GM12878 (cell line): ENCODE results near the gene FAM118A. TPM values are rescaled to one million over a fixed set of nuclear protein-coding genes. Genes with fewer than 3 reads are reported as not detected.

Source experiments
- ATAC-seq: fragments of 200-7000 bp; cut with Tn5 transposase; 3 replicates; pipeline ENCODE4 v1.9.1; 2020; ENCODE audit warnings: mild to moderate bottlenecking, moderate library complexity
- BruUV-seq: library from RNA; stranded (reverse); fragments of 400-500 nt; replicated peaks from 2 replicates; lab custom pipeline; 2021; lab: Mats Ljungman, UMichigan
- CTCF ChIA-PET: fragments of 300-600 bp; sonication (Branson Sonifier 250); formaldehyde crosslinking; extraction: SDS; loops from one replicate; lab custom pipeline; 2021; ENCODE audit warnings: inconsistent platforms; lab: Yijun Ruan, JAX
- POLR2A ChIA-PET: fragments of 350-600 bp; formaldehyde crosslinking; extraction: SDS; loops from one replicate; lab custom pipeline; 2021; ENCODE audit warnings: inconsistent platforms; lab: Charles Lee
- RAD21 ChIA-PET: fragments of 300-600 bp; sonication (Branson Sonifier 250); formaldehyde crosslinking; loops from one replicate; lab custom pipeline; 2023; ENCODE audit warnings: antibody characterized with exemption; ENCODE audit not compliant: unreplicated experiment; lab: Charles Lee
- SMC1A ChIA-PET: fragments of 300-600 bp; sonication (Branson Sonifier 250); formaldehyde crosslinking; loops from one replicate; lab custom pipeline; 2023; ENCODE audit not compliant: unreplicated experiment, uncharacterized antibody; lab: Charles Lee
- DNase-seq: peaks from one replicate; pipeline ENCODE4 v3.0.0-alpha.2; 2011; ENCODE audit warnings: low read depth, low spot score
- FAIRE-seq: peaks from 3 replicates; lab custom pipeline; 2011; peaks lifted over from hg19 to GRCh38; lab: Jason Lieb, UNC
- H2AFZ ChIP-seq: 2 replicates; pipeline ENCODE4 v1.6.0; 2011; ENCODE audit warnings: low read depth, low read length, control low read depth; ENCODE audit not compliant: control insufficient read depth
- H3K27ac ChIP-seq: 2 replicates; pipeline ENCODE4 v1.5.1; 2011; ENCODE audit warnings: control low read depth; ENCODE audit not compliant: control insufficient read depth, insufficient read depth
- H3K27me3 ChIP-seq, 2 experiments: replicated peaks in 1 of 2; 2 replicates each; pipeline versions ENCODE4 v1.6.0 to v1.6.1; 2011; ENCODE audit warnings: low read length in 1 of 2; ENCODE audit not compliant: control insufficient read depth in 2 of 2, insufficient read depth in 2 of 2
- H3K36me3 ChIP-seq, 2 experiments: 2 replicates each; pipeline ENCODE4 v1.5.1; 2011; ENCODE audit warnings: low read length in 1 of 2; ENCODE audit not compliant: control insufficient read depth in 2 of 2, insufficient read depth in 2 of 2
- H3K4me1 ChIP-seq: 2 replicates; pipeline ENCODE4 v1.6.1; 2011; ENCODE audit warnings: mild to moderate bottlenecking, low read length, moderate library complexity, mixed read lengths; ENCODE audit not compliant: control insufficient read depth, insufficient read depth
- H3K4me2 ChIP-seq: 2 replicates; pipeline ENCODE4 v1.6.0; 2011; ENCODE audit warnings: control low read depth; ENCODE audit not compliant: control insufficient read depth, insufficient read depth
- H3K4me3 ChIP-seq: fragments of 200-600 bp; sonication (generic); 2 replicates; pipeline ENCODE4 v1.5.1; 2016
- H3K79me2 ChIP-seq: 2 replicates; pipeline ENCODE4 v1.6.0; 2011; ENCODE audit warnings: low read length; ENCODE audit not compliant: control insufficient read depth, insufficient read depth
- H3K9ac ChIP-seq: 2 replicates; pipeline ENCODE4 v1.8.0; 2011; ENCODE audit warnings: low read length, control low read depth, mixed read lengths; ENCODE audit not compliant: control insufficient read depth, insufficient read depth
- H3K9me3 ChIP-seq: replicated peaks from 3 replicates; pipeline ENCODE4 v1.5.1; 2011; ENCODE audit warnings: mild to moderate bottlenecking, low read length; ENCODE audit not compliant: control insufficient read depth, insufficient read depth
- H4K20me1 ChIP-seq: 2 replicates; pipeline ENCODE4 v1.6.0; 2011; ENCODE audit not compliant: control insufficient read depth, insufficient read depth
- BHLHE40 ChIP-seq, 2 experiments: fragments of 450-650 bp in 1 of 2; IDR thresholded peaks; 2 replicates each; pipeline ENCODE4 v1.6.1; 2011 to 2017; ENCODE audit warnings: low read depth in 2 of 2, borderline replicate concordance in 1 of 2, improper control_type of control experiment in 1 of 2, low read length in 1 of 2, mild to moderate bottlenecking in 1 of 2
- EGR1 ChIP-seq, 2 experiments: IDR thresholded peaks; 1 replicate in 1 of 2; 2 replicates in 1 of 2; pipeline ENCODE4 v1.6.1; 2011 to 2012; ENCODE audit warnings: low read depth in 2 of 2, low read length in 2 of 2, borderline replicate concordance in 1 of 2, mild to moderate bottlenecking in 1 of 2, moderate library complexity in 1 of 2
- FOS ChIP-seq: IDR thresholded peaks from 3 replicates; pipeline ENCODE4 v1.6.1; 2011; ENCODE audit warnings: borderline replicate concordance; ENCODE audit not compliant: insufficient read length; ENCODE audit errors: extremely low read depth
- IRF3 ChIP-seq: fragments of 450-650 bp; IDR thresholded peaks from 2 replicates; pipeline ENCODE4 v1.6.1; 2014; ENCODE audit warnings: mild to moderate bottlenecking
- IRF5 ChIP-seq: fragments of 450-650 bp; IDR thresholded peaks from 2 replicates; pipeline ENCODE4 v1.6.1; 2017; ENCODE audit warnings: borderline replicate concordance
- JUND ChIP-seq: IDR thresholded peaks from 2 replicates; pipeline ENCODE4 v1.6.1; 2012; ENCODE audit warnings: low read depth, mild to moderate bottlenecking, low read length, improper control_type of control experiment, moderate library complexity
- MTA3 ChIP-seq: IDR thresholded peaks from 2 replicates; pipeline ENCODE4 v1.6.1; 2012; ENCODE audit warnings: low read length, inconsistent platforms, borderline replicate concordance
- NFYA ChIP-seq: IDR thresholded peaks from 2 replicates; pipeline ENCODE4 v1.6.1; 2011; ENCODE audit warnings: low read depth, mild to moderate bottlenecking, low read length, improper control_type of control experiment, borderline replicate concordance
- PML ChIP-seq: IDR thresholded peaks from 2 replicates; pipeline ENCODE4 v1.6.1; 2012; ENCODE audit warnings: low read length, inconsistent platforms
- POU2F2 ChIP-seq: IDR thresholded peaks from 3 replicates; pipeline ENCODE4 v1.6.1; 2011; ENCODE audit warnings: low read depth, mild to moderate bottlenecking, low read length, borderline replicate concordance
- RELB ChIP-seq: fragments of 450-650 bp; IDR thresholded peaks from 2 replicates; pipeline ENCODE4 v1.6.1; 2017; ENCODE audit warnings: low read depth, mild to moderate bottlenecking, moderate library complexity
- RFX5 ChIP-seq: IDR thresholded peaks from 2 replicates; pipeline ENCODE4 v1.6.1; 2011; ENCODE audit warnings: low read depth, low read length, improper control_type of control experiment
- SMAD1 ChIP-seq: fragments of 450-650 bp; IDR thresholded peaks from 2 replicates; pipeline ENCODE4 v1.6.1; 2018; ENCODE audit warnings: mild to moderate bottlenecking, low read depth; ENCODE audit not compliant: partially characterized antibody
- SMARCA5 ChIP-seq: fragments of 450-650 bp; IDR thresholded peaks from 2 replicates; pipeline ENCODE4 v1.6.1; 2017; ENCODE audit warnings: mild to moderate bottlenecking
- SRF ChIP-seq, 2 experiments: IDR thresholded peaks; 2 replicates each; pipeline ENCODE4 v1.6.1; 2011; ENCODE audit warnings: low read depth in 2 of 2, low read length in 2 of 2, mild to moderate bottlenecking in 1 of 2, moderate library complexity in 1 of 2
- TAF1 ChIP-seq: IDR thresholded peaks from 2 replicates; pipeline ENCODE4 v1.6.1; 2011; ENCODE audit warnings: mild to moderate bottlenecking, low read depth, low read length, borderline replicate concordance
- WGBS: methylation state at CpG from one replicate; pipeline ENCODE4 v1.1.6; 2016; ENCODE audit warnings: low lambda C conversion rate; ENCODE audit not compliant: insufficient replicate concordance, insufficient coverage; ENCODE audit errors: missing lambda C conversion rate; 5-methylcytosine and 5-hydroxymethylcytosine counted together
- in situ Hi-C: fragments of 300-500 bp; cut with MboI; formaldehyde crosslinking; loops from 9 replicates; pipeline ENCODE4 v1.14.3; 2018; ENCODE audit warnings: mixed read lengths
- intact Hi-C: fragments of 100-400 bp; cut with micrococcal nuclease; formaldehyde crosslinking; loops from one replicate; pipeline ENCODE4 v1.14.2; 2022; ENCODE audit not compliant: unreplicated experiment
- polyA plus RNA-seq, 11 experiments: library from polyadenylated mRNA; depleted of rRNA in 4 of 11; unstranded in 6 of 11; stranded (reverse) in 5 of 11; fragments of >200 nt; fragmentation: Nextera tagmentation in 4 of 11; fragmentation: Illumina TruSeq in 1 of 11; extraction: Ambion mirVana in 4 of 11; extraction: Trizol in 1 of 11; gene quantifications; 1 replicate in 1 of 11; 2 replicates in 10 of 11; pipeline versions ENCODE4 v1.2.1 to v1.2.3, GENCODE V29; 2011 to 2016; ENCODE audit warnings: inconsistent platforms in 2 of 11, missing spikeins in 2 of 11, low read depth in 1 of 11
- total RNA-seq, 4 experiments: library from RNA; depleted of rRNA in 3 of 4; stranded (reverse); fragments of >200 nt in 3 of 4; fragmentation: Illumina TruSeq in 1 of 4; extraction: Trizol in 1 of 4; gene quantifications; 2 replicates each; pipeline versions ENCODE4 v1.2.1 to v1.2.3, GENCODE V29; 2013 to 2021

FAM118A gene
- total and polyA plus RNA-seq, 10 of the 15 experiments (the other 5 are each of a cell fraction or from before 2014, with no cell fraction given), result 17.4 to 332 (median 56.6) TPM

- TF ChIP-seq RELB (0 out of 2 replicates have a peak, but pooled peaks have one; percentile 30), BHLHE40 (IDR thresholded peaks at IDR 0.05; ENCODE audit: borderline replicate concordance in 1 of 2, low read depth in 2 of 2, low read length in 1 of 2) (peak in 1 of 2 experiments; percentile 51; a peak in 2 of 4 replicates), IRF5 (peak; percentile 54; the same call in 1 of the 2 replicates), SMAD1 (peak; percentile 17)
Measured at GRCh38 chr22:45291061-45291930, 18.4 kb upstream of the FAM118A start (continued).

GRCh38 chr22:45291931-45292290 is 17.8 kb upstream of the FAM118A start:
- ATAC-seq, result no peak
- no peak overlapping the region for H3K27ac ChIP-seq
- no peaks in the 10 kb centered on the region for H3K36me3 ChIP-seq
- H3K27me3 ChIP-seq, result no peaks in the 10 kb centered on the region
- WGBS, result 2% methylated on average over 9 of the region's 9 CpGs
- H4K20me1 ChIP-seq, result no peaks in the 10 kb centered on the region; the same call in 1 of the 2 replicates
- POLR2A ChIA-PET, result no interaction called here
- TF ChIP-seq SMAD1 (no peak), SMARCA5 (no peak), TAF1 (no peak), NFYA (no peak), POU2F2 (no peak), IRF3 (no peak), EGR1 (IDR thresholded peaks at IDR 0.05; ENCODE audit: borderline replicate concordance in 1 of 2, low read depth in 2 of 2, low read length in 2 of 2) (no peak), PML (no peak), SRF (IDR thresholded peaks at IDR 0.05; ENCODE audit: low read depth in 2 of 2, low read length in 2 of 2) (no peak), RFX5 (no peak), FOS (no peak), MTA3 (no peak), JUND (no peak), IRF5 (no peak)
- TF ChIP-seq, all 136 proteins: peak for 0
- Histone ChIP-seq H3K79me2 (no peaks in the 10 kb centered on the region), H3K4me2 (no peak overlapping the region), H3K4me3 (no peak overlapping the region), H3K9me3 (no peaks in the 10 kb centered on the region), H3K4me1 (peaks cover 33% of the 10 kb centered on the region), H3K9ac (no peak overlapping the region), H2AFZ (no peak overlapping the region)
- intact Hi-C loops (no loop called here), in situ Hi-C loops (no loop called here)
- DNase-seq (no peak), FAIRE-seq (no peak)
- ChIA-PET SMC1A (no interaction called here), RAD21 (no interaction called here), CTCF (no interaction called here)
- BruUV-seq, result no TSS peak
